Measurements from ENCODE around the gene EHF. TPM values are rescaled to one million over a fixed set of nuclear protein-coding genes. Genes with fewer than 3 reads are reported as not detected.

The EHF gene
- total RNA-seq, 1 donor from 2014 or later, result not detected

- H3K4me1 Mint-ChIP-seq (ENCODE audit: unreplicated experiment), result peaks cover 10% of the 10 kb centered on the region
- DNase-seq (ENCODE audit: low spot score), result no peak
- peaks cover 2% of the 10 kb centered on the region for H3K27me3 Mint-ChIP-seq (ENCODE audit: unreplicated experiment)
- H3K4me3 Mint-ChIP-seq (ENCODE audit: unreplicated experiment), result no peak overlapping the region
- H3K27ac Mint-ChIP-seq (ENCODE audit: unreplicated experiment), result no peak overlapping the region
- no peaks in the 10 kb centered on the region for H3K36me3 Mint-ChIP-seq (ENCODE audit: low read depth, unreplicated experiment)
- no peak for TF ChIP-seq CTCF (IDR thresholded peaks at IDR 0.05; ENCODE audit: unreplicated experiment)
- no peaks in the 10 kb centered on the region for H3K9me3 Mint-ChIP-seq (ENCODE audit: unreplicated experiment)
Measured at GRCh38 chr11:34642001-34642554, 21.2 kb downstream of the EHF start.

- H3K4me3 Mint-ChIP-seq (ENCODE audit: unreplicated experiment), result no peak overlapping the region
- peak overlapping the region; percentile 50 for H3K27ac Mint-ChIP-seq (ENCODE audit: unreplicated experiment)
- no peak for DNase-seq (ENCODE audit: low spot score)
- no peaks in the 10 kb centered on the region for H3K9me3 Mint-ChIP-seq (ENCODE audit: unreplicated experiment)
- H3K27me3 Mint-ChIP-seq (ENCODE audit: unreplicated experiment), result peaks cover 2% of the 10 kb centered on the region
- peaks cover 10% of the 10 kb centered on the region for H3K4me1 Mint-ChIP-seq (ENCODE audit: unreplicated experiment)
- TF ChIP-seq CTCF (IDR thresholded peaks at IDR 0.05; ENCODE audit: unreplicated experiment), result no peak
- H3K36me3 Mint-ChIP-seq (ENCODE audit: low read depth, unreplicated experiment), result no peaks in the 10 kb centered on the region
Measured at GRCh38 chr11:34642873-34643272, 22.0 kb downstream of the EHF start.

DNA sequence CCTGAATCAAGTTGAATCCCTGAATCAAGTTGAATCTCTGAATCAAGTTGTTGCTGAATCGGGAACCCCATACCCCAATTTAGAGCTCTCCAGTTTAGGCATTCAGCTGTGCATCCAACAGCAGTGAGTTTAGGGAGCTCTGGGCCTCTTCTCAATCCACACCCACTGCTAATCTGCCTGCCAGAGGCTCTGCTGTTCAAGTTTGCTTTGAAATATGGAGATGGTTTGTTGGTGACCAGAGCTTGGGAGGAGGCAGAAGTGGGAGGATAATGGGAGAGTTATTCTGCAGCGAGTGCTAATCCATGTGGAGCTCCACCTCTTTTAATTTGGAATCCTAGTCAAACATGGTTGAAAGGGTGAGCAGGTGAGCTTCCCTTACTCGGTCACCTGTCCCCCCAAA lies 22.4 kb downstream of the EHF start:
- Mint-ChIP-seq H3K4me1 (ENCODE audit: unreplicated experiment) (peaks cover 10% of the 10 kb centered on the region), H3K27me3 (ENCODE audit: unreplicated experiment) (peaks cover 2% of the 10 kb centered on the region), H3K27ac (ENCODE audit: unreplicated experiment) (peak overlapping the region; percentile 43), H3K36me3 (ENCODE audit: low read depth, unreplicated experiment) (no peaks in the 10 kb centered on the region), H3K4me3 (ENCODE audit: unreplicated experiment) (no peak overlapping the region), H3K9me3 (ENCODE audit: unreplicated experiment) (no peaks in the 10 kb centered on the region)
- DNase-seq (ENCODE audit: low spot score), result no peak
- no peak for TF ChIP-seq CTCF (IDR thresholded peaks at IDR 0.05; ENCODE audit: unreplicated experiment)

- no peak for TF ChIP-seq CTCF (IDR thresholded peaks at IDR 0.05; ENCODE audit: unreplicated experiment)
- Mint-ChIP-seq H3K4me1 (ENCODE audit: unreplicated experiment) (peaks cover 10% of the 10 kb centered on the region), H3K27ac (ENCODE audit: unreplicated experiment) (peak overlapping the region; percentile 72), H3K27me3 (ENCODE audit: unreplicated experiment) (peaks cover 2% of the 10 kb centered on the region), H3K9me3 (ENCODE audit: unreplicated experiment) (no peaks in the 10 kb centered on the region), H3K4me3 (ENCODE audit: unreplicated experiment) (no peak overlapping the region), H3K36me3 (ENCODE audit: low read depth, unreplicated experiment) (no peaks in the 10 kb centered on the region)
- DNase-seq (ENCODE audit: low spot score), result no peak
Measured at GRCh38 chr11:34643846-34644245, 23.0 kb downstream of the EHF start.

DNA sequence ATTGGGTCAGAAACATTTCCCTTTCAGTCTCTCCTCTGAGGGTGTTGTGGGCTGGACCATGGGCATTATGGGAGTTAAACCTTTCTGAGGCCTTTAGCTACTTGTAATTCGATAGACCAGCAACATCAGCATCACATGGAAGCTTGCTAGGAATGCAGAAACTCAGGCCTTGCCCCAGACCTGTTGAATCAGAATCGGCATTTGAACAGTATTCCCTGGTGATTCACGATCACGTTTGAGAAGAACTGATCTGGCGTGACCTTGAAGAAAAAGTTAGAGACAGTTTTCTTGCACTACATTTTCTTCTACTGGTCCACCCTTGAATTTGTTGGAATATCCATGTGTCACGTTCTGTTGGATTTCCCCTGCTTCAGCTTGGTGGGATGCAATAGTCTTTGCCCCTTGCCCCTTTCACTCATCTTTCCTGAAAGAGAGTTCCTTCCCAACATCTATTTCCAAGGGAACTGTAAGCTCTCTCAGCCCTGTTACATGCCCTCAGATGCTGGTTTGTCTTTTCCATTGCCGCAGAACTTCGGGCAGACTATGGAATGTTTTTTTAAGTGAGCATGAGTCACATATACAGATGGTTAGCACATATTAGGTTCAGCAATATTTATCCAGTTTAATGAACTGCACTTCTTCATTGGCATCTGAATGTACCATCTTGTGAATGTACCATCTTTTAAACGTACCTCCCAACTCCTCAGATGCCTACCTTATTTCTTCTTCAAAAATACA lies 23.9 kb downstream of the EHF start:
- Mint-ChIP-seq H3K4me1 (ENCODE audit: unreplicated experiment) (peaks cover 10% of the 10 kb centered on the region), H3K9me3 (ENCODE audit: unreplicated experiment) (no peaks in the 10 kb centered on the region), H3K27me3 (ENCODE audit: unreplicated experiment) (peaks cover 2% of the 10 kb centered on the region), H3K36me3 (ENCODE audit: low read depth, unreplicated experiment) (no peaks in the 10 kb centered on the region), H3K4me3 (ENCODE audit: unreplicated experiment) (no peak overlapping the region), H3K27ac (ENCODE audit: unreplicated experiment) (no peak overlapping the region)
- no peak for TF ChIP-seq CTCF (IDR thresholded peaks at IDR 0.05; ENCODE audit: unreplicated experiment)
- DNase-seq (ENCODE audit: low spot score), result no peak

All from endothelial cell (in vitro differentiated cells).